ENCODE data around the gene KLF5.
A peak's percentile ranks its signal among the peaks of the same experiment; 100 is the strongest.

Gene KLF5

GRCh38 chr13:73081256-73081915, 22.6 kb downstream of the KLF5 start:
- Histone ChIP-seq H3K36me3 (ENCODE audit: control insufficient read depth in 2 of 2, insufficient read depth in 1 of 2, low read length in 2 of 2) (peaks cover 0 to 4% of the 10 kb centered on the region in 2 experiments; a peak in 1 of 3 replicates), H3K27ac (ENCODE audit: extremely low read depth, low read depth, low read length) (no peak overlapping the region), H3K9me3 (ENCODE audit: control insufficient read depth, insufficient read depth, low read depth, low read length) (no peaks in the 10 kb centered on the region), H3K4me1 (ENCODE audit: control insufficient read depth, insufficient read depth, low read length) (no peaks in the 10 kb centered on the region), H3K4me3 (ENCODE audit: low read depth, low read length) (no peak overlapping the region)
- TF ChIP-seq ZNF362 (tag by site-specific recombination; IDR thresholded peaks at IDR 0.05): no peak
- TF ChIP-seq ZNF169 (tag by site-specific recombination; IDR thresholded peaks at IDR 0.05): no peak
- no peak for TF ChIP-seq ZNF791 (tag by site-specific recombination; IDR thresholded peaks at IDR 0.05)
- TF ChIP-seq ZNF391 (tag by site-specific recombination; IDR thresholded peaks at IDR 0.05; ENCODE audit: borderline replicate concordance, low read depth): no peak
- TF ChIP-seq ZNF837 (tag by site-specific recombination; IDR thresholded peaks at IDR 0.05): no peak
- no peak for TF ChIP-seq IKZF3 (tag by site-specific recombination; IDR thresholded peaks at IDR 0.05)
- no peak for TF ChIP-seq ZNF626 (tag by site-specific recombination; IDR thresholded peaks at IDR 0.05)
- TF ChIP-seq ZNF202 (tag by site-specific recombination; IDR thresholded peaks at IDR 0.05; ENCODE audit: borderline replicate concordance): no peak
- no peak for TF ChIP-seq HIC1 (tag by site-specific recombination; IDR thresholded peaks at IDR 0.05)
- TF ChIP-seq ZNF404 (tag by site-specific recombination; IDR thresholded peaks at IDR 0.05): no peak
- TF ChIP-seq INSM2 (tag by site-specific recombination; IDR thresholded peaks at IDR 0.05): no peak
- no peak for TF ChIP-seq ZNF157 (tag by site-specific recombination; IDR thresholded peaks at IDR 0.05)
- no peak for TF ChIP-seq ZBTB6 (tag by site-specific recombination; IDR thresholded peaks at IDR 0.05)
- TF ChIP-seq OSR2 (tag by site-specific recombination; IDR thresholded peaks at IDR 0.05): no peak
- CTCF ChIA-PET: interaction anchor here (1.2 kb wide), 1 partner anchor 9 kb away, joined by 6 read pairs; no protein-coding TSS in a partner anchor
- POLR2A ChIA-PET: no interaction called here

GRCh38 chr13:73082471-73082870, 23.7 kb downstream of the KLF5 start:
- H3K4me3 ChIP-seq (ENCODE audit: low read depth, low read length): no peak overlapping the region
- CTCF ChIA-PET: interaction anchor here (0.7 to 1.2 kb wide), 2 partner anchors 10 to 79 kb away, joined by 3 to 6 read pairs; no protein-coding TSS in a partner anchor
- no peaks in the 10 kb centered on the region for H3K36me3 ChIP-seq (ENCODE audit: control insufficient read depth in 2 of 2, insufficient read depth in 1 of 2, low read length in 2 of 2)
- H3K27ac ChIP-seq (ENCODE audit: extremely low read depth, low read depth, low read length): no peak overlapping the region
- POLR2A ChIA-PET: interaction anchor here (1.5 kb wide), 1 partner anchor 22 kb away, joined by 4 read pairs; no protein-coding TSS in a partner anchor
- no peaks in the 10 kb centered on the region for H3K4me1 ChIP-seq (ENCODE audit: control insufficient read depth, insufficient read depth, low read length)
- no peaks in the 10 kb centered on the region for H3K9me3 ChIP-seq (ENCODE audit: control insufficient read depth, insufficient read depth, low read depth, low read length)
- TF ChIP-seq PRDM4 (tag by site-specific recombination; IDR thresholded peaks at IDR 0.05) (no peak), MEIS1 (CRISPR knock-in tag; IDR thresholded peaks at IDR 0.05; ENCODE audit: borderline replicate concordance) (no peak), ZNF18 (tag by site-specific recombination; IDR thresholded peaks at IDR 0.05) (peak; percentile 68; the same call in 1 of the 2 replicates), ZNF10 (tag by site-specific recombination; IDR thresholded peaks at IDR 0.05) (no peak), ZNF488 (tag by site-specific recombination; IDR thresholded peaks at IDR 0.05) (no peak), ZNF670 (tag by site-specific recombination; IDR thresholded peaks at IDR 0.05; ENCODE audit: low read depth) (no peak), ZBTB17 (tag by site-specific recombination; IDR thresholded peaks at IDR 0.05) (no peak), ZNF473 (tag by site-specific recombination; IDR thresholded peaks at IDR 0.05) (no peak), ZNF404 (tag by site-specific recombination; IDR thresholded peaks at IDR 0.05) (no peak), OSR2 (tag by site-specific recombination; IDR thresholded peaks at IDR 0.05) (peak; percentile 40; the same call in 1 of the 2 replicates), ZFP69B (tag by site-specific recombination; IDR thresholded peaks at IDR 0.05) (no peak)
